ENCODE data around the gene KLHL29.

Gene KLHL29

DNA sequence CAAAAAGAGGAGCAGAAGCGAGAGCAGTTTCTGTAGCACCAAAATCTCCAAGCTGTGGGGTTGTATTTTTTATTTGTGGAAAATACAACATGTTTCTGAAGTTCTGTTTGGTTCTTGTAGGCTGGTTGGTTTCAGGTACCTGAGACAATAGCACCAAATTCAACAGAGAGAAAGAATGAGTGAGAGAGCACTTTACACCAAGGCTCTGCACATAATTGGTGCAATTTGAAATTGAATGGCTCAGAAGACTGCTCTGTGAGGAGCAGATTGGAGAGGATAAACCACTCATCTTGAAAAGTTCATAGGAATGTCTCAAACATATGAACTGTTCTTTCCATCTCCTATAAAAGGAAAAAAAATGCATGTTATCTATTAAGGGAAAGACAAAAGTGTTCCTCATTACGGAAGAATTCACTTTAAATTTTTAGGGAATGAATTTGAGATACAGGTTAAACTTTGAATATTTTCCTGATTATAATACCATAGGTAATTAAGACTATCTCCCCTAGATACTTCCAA lies 366.8 kb downstream of the KLHL29 start:
- no peak for DNase-seq

DNA sequence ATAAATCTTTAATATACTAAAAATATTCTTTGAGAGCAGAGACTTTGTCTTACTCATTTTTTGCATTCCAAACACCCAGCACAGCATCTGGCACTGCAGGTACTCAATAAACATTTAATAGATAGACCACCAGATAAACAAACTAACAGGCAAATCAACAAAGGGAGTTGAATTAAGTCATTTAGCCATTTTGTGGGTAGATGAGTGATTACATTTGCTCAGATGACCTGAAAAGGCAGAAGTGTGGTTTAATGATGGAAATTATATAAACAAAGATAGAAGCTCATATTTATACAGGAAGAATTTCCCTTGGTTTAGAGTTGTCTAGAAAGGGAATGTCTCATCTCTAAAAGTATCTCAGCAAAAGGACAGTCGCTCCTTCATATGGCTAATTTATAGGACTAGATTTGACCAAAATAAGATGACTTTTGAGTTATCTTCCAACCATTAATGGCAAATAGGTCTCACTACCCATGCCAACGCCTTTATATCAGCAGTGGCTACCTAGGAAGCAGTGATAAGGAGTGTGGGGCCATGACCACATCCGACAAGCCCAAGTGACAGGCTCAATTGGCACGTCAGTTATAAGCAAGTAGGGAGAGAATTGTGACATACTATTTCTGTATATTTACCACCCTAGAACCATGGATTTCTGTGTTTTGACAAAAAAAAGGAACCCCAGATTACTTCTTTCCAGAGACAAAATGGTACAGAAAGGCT lies 368.5 kb downstream of the KLHL29 start:
- no peak for DNase-seq

DNA sequence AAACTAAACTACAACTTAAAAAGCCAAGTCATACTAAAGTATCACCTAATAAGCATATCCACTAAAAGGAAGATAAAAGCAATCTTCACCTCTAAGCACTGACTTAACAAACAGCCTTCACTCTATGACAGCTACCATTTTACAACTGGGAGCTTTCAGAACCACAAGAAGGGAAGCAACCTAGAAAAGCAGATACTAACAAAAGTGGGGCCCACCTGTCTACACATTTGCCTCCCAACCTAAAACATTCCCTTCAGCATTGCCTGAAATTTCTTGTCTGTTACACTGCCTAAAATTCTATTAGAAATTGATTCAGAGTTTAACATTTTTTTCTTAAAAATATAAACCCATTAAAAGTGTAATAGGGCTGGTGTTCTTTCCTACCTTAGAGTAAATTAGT lies 370.0 kb downstream of the KLHL29 start:
- DNase-seq, result no peak

DNA sequence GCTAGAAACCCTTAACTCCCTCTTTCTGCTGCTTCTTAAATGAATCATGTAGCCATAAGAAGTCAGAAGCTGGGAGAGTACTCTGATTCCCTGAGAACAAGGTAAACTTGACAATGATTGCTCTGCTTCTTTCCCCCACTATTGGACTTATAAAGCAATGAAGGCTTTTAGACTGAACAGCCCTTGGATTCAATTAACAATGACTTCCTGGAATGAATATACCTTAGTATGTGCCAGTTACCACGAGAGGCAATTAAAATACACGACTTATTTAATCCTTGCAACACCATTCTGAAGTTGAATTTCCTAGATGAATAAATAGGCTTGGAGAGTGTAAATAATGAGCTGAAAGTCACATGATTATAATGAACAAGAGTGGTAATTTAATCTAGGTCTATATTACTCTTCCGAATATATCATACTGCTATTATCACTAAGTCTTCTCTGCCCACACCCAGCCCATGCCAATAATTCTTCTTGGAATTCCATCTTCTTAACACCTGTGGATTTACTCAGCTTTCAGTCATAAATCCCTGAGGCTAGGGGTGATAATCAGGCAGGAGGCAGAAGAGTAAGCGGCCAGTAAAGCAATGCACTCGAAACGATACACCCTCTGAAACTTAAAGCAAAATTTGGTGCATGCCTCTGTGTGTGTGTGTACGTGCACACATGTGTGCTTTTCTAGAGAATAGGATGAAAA lies 371.8 kb downstream of the KLHL29 start:
- DNase-seq, result no peak

DNA sequence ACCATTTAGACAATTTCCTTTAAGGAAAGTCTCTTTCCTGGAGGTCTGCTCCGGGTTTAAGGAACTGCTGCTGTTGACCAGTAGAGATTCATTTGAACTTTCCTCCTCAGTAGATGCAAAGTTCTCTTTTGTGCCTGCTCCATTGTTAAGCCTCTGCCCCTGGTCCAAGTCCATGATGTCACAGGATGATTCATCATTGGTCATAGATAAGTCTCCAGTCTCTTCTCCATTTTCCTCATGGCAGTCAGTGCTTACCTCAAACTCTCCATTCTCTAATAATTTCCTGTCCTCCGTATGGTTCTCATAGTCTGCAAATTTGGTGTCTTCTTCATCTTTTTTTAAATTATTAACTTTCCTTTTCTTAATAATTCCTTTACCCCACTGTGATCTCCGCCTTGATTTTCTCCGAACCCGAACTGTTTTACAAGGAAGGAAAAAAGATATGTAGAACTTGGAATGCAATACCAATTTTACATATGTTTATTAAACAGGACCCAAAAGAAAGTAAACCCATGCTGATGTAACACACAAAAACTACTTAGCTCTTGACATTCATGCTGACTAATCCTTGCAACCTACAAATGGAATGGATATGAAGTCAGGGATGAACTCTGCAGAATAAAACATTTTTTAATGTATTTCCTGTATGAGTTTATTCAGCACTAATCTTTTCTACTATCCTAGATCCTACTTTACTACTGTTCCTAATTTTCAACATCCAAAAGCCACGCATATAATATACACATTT lies 372.9 kb downstream of the KLHL29 start:
- no peak for DNase-seq

Measured in NCI-H2081 (cell line).